ENCODE measurements around the gene LRRC45. TPM values are rescaled to one million over a fixed set of nuclear protein-coding genes. Genes with fewer than 3 reads are reported as not detected.
"Not testable (repeated sequence)": the region's sequence is repeated elsewhere in the genome, so short reads cannot be mapped to it uniquely, and the experiment has no call there.

Gene LRRC45
- total RNA-seq, 1 donor, result 13.4 TPM

GRCh38 chr17:81980707-81981343 lies 42.3 kb upstream of the LRRC45 start:
- H3K4me3 ChIP-seq (ENCODE audit: low read depth, low read length), result no peak overlapping the region
- no peak for DNase-seq (ENCODE audit: low read depth)
- no peak for TF ChIP-seq CTCF (IDR thresholded peaks at IDR 0.05; ENCODE audit: insufficient read depth, low read depth, low read length)

GRCh38 chr17:81981511-81981910 lies 41.6 kb upstream of the LRRC45 start:
- not testable (repeated sequence) for DNase-seq (ENCODE audit: low read depth)

GRCh38 chr17:81983011-81983638 lies 40.0 kb upstream of the LRRC45 start:
- no peak for DNase-seq (ENCODE audit: low read depth)
- TF ChIP-seq CTCF (IDR thresholded peaks at IDR 0.05; ENCODE audit: insufficient read depth, low read depth, low read length), result no peak
- H3K4me3 ChIP-seq (ENCODE audit: low read depth, low read length), result no peak overlapping the region

More at GRCh38 chr17:81981511-81981910, 41.6 kb upstream of the LRRC45 start:
- H3K4me3 ChIP-seq (ENCODE audit: low read depth, low read length), result not testable (repeated sequence)

GRCh38 chr17:81983639-81984373 lies 39.3 kb upstream of the LRRC45 start:
- no peak for DNase-seq (ENCODE audit: low read depth)
- H3K4me3 ChIP-seq (ENCODE audit: low read depth, low read length), result no peak overlapping the region
- TF ChIP-seq CTCF (IDR thresholded peaks at IDR 0.05; ENCODE audit: insufficient read depth, low read depth, low read length), result no peak

- no peak for TF ChIP-seq CTCF (IDR thresholded peaks at IDR 0.05; ENCODE audit: insufficient read depth, low read depth, low read length)
Observed at GRCh38 chr17:81984773-81985410, 38.2 kb upstream of the LRRC45 start.

GRCh38 chr17:81986606-81987005 lies 36.5 kb upstream of the LRRC45 start:
- DNase-seq (ENCODE audit: low read depth), result no peak
- no peak for TF ChIP-seq CTCF (IDR thresholded peaks at IDR 0.05; ENCODE audit: insufficient read depth, low read depth, low read length)
- no peak overlapping the region for H3K4me3 ChIP-seq (ENCODE audit: low read depth, low read length)

More at GRCh38 chr17:81984773-81985410, 38.2 kb upstream of the LRRC45 start:
- DNase-seq (ENCODE audit: low read depth), result no peak
- no peak overlapping the region for H3K4me3 ChIP-seq (ENCODE audit: low read depth, low read length)
